HG03066 (cell line): ENCODE data around the gene REEP1.
A peak's percentile ranks its signal among the peaks of the same experiment; 100 is the strongest.
"Not testable (repeated sequence)": the region's sequence is repeated elsewhere in the genome, so short reads cannot be mapped to it uniquely, and the experiment has no call there.

Source experiments
- ATAC-seq: cut with Tn5 transposase; IDR thresholded peaks from one replicate; pipeline ENCODE4 v1.9.1; 2021; ENCODE audit warnings: low read depth; ENCODE audit not compliant: unreplicated experiment

Gene REEP1

DNA sequence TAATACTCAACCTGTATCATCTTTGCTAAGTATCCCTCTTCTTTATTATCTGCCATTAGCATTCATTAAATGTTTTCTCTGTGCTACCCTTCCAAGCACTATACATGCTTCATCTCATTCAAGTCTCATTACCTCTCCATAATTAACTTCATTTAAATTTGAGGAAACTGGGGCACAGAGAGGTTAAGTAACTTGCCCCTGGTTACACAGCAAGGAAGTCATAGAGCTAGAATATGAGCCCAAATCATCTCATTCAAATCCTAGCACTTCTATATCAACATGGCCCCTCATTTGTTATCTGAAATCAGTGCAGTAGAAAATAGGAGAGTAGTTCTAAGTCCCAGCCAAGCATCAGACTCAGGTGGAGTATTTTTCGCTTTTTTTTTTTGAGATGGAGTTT is 133.8 kb downstream of the REEP1 start:
- ATAC-seq: no peak

DNA sequence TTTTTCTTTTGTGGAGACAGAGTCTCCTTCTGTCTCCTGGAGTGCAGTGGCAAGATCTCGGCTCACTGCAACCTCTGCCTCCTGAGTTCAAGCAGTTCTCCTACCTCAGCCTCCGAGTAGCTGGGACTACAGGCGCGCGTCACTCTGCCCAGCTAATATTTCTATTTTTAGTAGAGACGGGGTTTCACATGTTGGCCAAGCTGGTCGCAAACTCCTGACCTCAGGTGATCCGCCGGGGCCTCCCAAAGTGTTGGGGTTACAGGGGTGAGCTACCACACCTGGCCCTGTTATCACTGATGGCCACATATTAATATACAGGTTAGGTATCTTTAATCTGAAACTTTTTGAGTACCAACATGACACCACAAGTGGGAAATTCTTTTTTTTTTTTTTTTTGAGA is 134.7 kb downstream of the REEP1 start:
- ATAC-seq: no peak

DNA sequence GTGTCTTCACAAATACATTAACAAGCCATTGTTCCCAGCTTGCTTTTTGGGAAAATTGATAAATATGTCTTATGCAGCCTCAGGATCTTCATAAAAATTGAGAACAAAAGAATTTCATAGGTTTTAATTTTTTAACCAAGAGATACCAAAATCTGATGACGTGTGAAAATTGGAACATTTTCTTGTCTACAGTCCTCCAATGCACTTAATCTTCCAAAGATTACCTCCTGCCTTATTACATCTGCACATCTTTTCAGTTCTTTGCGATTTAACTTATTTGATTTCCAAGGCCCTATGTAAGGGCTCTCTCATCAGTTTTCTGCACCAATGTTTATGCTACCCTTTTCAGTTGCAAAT is 135.1 kb downstream of the REEP1 start:
- no peak for ATAC-seq

DNA sequence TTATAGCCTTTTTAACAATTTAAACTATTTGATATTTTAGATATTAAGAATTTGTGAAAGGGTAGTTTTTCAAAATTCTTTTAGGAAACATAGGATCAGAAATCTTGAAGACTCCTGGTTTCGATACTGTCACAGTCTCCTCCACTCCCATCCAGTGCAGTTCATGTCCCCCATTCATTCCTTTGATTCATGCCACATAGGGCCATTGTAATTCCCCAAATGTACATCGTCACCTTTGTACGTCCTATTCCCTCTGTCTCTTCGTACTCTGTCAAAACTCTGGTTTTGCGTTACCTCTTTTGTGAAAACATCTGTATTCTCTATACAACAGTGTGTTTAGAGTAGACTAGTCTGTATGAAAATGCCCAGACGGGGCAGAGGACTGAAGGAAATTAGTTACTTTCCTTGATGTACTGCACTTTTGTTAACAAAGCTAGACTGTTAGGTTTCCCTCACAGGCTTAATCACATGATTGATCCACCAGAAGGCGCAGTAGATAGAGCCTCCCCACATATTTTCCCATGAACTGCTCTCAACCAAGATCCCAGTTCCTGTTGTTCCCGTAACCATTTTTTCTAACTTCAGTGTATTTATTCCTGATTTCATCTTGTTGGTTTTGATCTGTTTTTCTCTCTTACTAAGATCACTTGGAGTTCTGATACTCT is 135.6 kb downstream of the REEP1 start:
- ATAC-seq: no peak

DNA sequence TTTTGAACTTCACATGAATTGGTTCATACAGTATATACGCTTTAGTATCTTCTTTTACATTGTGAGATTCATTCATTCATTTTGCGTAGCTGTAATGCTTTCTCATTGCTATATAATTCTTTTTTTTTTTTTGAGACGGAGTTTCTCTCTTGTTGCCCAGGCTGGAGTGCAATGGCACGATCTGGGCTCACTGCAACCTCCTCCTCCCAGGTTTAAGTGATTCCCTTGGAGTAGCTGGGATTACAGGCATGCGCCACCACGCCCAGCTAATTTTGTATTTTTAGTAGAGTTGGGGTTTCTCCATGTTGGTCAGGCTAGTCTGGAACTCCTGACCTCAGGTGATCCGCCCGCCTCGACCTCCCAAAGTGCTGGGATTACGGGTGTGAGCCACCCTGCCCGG is 136.9 kb downstream of the REEP1 start:
- not testable (repeated sequence) for ATAC-seq

DNA sequence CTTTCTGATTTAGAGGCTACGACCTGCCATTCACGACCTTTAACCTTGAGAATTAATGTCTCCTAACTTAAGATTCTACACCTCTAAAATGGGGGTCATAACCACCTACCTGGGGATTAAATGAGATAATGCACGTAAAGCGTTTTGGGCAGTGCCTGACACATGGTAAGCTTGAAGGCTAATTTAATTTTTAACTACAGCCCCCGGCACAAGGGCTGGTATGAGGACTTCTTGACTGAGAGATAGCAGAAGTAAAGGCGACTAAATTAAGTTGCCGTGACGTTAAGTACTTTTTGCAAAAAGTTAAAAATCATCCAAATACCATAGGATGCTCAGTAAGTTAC is 137.6 kb downstream of the REEP1 start:
- ATAC-seq: no peak

DNA sequence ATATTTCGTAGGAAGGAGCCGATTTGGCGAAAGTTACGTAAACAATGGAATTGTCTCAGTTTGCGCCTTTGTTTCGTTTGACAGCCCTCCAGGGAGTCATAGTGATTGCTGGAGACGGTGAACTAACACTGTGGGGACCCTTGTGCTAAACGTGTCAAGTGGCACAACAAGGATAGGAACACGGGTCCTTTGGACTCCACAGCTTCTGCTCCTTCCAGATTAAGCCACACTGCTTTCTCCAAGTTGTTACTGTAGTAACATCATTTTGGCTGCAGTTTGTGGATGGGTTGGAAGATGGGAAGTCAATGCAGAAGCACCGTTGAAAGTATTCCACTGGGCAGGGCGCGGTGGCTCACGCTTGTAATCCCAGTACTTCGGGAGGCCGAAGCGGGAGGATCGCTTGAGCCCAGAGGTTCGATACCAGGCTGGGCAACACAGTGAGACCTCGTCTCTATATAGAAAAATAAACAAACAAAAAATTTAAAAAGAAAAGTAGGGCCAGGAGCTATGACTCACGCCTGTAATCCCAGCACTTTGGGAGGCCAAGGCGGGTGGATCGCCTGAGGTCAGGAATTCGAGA is 141.5 kb downstream of the REEP1 start:
- ATAC-seq: no peak

DNA sequence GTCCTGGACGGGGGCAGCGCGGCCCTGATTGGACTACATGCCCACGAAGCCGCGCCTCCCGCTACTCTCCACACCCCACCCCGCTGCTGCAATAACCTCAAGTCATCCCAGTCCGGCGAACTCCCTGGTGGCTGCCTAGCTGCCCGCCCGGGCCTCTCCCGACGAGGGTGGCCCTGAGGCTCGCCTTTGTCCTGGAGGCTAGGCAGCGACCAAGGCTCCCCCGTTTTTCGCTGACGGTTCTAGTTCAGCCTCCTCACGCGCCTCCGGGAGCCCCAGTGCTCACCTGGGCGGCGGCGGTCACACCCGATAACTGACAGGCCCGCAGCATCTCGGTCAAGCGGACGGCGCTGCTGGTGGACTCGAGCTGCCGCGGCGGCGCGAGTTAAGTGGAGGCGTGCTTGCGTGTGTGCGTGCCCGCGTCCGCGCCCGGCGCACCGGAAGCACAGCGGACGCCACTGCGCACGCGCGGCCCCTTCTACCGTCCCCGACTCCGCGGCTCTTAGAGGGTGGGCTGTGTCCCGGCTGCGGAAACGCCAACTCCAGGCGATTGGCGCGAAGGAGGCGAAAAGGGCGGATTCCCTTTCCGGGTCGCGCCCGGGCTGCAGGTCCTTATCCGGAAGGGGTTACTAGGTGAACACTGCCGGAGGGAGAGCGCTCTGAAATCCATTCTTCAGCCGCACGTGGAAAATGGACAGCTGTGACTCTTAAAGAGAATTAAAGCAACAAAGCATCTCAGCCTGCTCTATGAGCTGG is 142.2 kb downstream of the REEP1 start, which contains the start of gene IMMT:
TSS of gene IMMT (minus strand) at position 408 of the 753 bp plus-strand sequence. CDS start at position 328, 80 bp downstream.
- ATAC-seq: peak; percentile 87

DNA sequence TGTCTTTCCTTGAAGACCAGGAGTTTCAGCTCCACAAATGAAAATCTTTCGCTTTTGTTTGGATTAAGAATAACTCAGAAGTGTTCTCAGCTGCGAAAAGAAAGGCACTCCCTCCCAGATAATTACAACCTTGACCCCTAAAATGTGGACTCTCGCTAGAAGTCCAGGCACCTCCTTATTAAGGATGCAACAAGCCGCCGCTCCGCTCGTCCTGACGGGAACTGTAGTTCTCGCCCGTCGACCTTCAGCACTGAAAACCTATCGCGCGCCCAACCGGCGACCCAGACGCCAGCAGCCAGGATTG is 142.7 kb downstream of the REEP1 start:
- no peak for ATAC-seq

DNA sequence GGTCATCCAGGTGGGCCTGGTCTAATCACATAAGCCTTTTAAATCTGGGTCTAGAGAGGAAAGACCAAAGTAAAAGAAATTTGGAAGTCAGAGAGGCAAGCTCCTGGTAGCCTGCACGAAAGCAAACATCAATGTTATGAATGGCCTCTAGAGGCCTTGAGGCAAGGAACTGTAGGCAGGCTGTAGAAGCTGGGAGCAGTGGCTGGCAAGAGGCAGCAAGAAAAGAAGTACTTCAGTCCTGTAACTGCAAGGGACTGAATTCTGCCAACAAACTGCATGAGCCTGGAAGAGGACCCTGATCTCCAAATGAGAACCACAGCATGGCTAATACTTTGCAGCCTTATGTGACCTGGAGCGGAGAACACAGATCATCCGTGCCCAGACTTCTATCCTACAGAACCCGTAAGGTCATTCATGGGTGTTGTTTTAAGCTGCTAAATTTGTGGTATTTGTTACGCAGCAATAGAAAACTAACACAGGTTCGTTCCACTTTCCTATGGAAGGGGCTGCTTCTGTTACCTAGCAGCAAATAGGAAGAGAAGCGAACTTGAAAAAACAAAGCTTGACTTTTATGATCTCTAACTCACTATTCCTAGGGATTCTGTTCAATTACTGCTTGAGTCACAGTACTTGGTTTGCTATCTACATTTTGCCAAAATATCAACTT is 143.4 kb downstream of the REEP1 start:
- no peak for ATAC-seq

DNA sequence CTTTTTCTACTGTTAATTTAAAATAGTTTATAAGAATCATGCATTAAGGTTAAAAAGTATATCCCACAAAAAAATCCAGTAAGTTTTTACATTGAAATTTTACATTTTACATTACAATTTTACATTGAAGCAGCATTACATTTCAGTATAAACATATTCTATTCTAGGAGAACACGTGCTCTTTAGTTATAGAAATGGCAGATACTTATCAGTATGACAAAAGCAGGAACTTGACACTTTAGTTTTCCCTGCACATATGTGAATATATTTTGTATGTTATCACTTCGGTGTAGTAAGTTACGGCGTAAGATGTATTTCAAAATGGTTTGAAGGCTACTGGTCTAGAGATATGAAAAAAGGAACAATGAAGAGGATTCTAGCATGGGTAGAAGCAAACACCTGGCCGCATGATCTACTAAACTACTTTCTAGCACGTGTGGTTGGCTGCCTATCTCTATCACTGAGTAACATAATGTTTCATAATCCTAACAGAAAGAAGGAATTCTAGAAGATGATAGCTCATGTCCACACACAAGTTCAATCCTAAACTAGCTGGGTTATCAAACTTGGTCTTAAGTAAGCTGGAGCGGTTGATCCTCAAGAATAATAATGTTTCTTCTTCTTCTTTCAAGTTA is 147.5 kb downstream of the REEP1 start:
- no peak for ATAC-seq

DNA sequence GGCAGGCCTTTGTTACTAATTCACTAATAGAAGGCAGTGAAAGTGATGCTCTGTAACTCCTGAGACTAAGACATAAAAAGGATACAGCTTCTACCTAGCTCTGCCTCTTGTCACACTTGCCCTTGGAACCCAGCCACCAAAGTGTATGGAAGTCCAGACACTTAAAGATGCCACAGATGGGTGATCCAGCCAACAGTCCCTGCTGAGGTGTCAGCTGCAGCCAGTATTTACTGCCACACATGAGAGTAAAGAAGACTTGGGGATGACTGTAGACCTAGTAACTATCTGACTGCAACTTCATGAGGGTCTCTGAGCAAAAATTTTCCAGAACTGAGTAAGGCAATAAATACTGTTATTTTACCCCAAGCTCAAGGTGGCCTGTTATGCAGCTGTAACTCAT is 151.0 kb downstream of the REEP1 start:
- no peak for ATAC-seq

DNA sequence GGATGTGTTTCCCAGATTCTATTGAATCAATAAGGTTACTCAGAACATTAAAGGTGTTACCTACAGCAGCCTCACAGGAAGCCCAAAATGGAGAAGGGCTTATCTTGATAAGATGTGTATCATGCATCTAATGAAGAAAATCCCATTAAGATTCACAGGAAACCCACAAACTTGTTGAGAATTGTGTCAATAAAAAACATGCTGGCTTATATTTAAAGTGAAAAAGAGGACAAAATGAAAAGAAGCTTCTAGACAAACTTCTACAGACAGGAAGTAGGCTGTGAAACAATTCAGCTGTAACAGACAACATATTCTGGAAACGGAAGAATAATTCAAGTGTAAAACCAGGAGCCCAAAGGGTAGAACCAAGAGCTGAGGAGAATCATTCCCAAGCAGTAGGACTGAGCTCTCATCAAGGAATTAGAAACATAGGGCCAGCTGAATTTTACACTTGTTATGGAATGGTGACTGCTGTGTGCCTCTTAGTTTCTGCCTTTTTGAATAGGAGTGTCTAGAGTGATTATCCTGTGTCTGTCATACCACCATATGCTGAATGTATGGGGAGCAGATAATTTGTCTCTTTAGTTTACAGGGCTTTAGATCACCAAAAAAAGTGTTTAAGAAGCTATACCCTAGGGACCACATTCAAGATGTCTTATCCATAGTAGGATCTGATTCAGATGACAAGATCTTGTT is 151.8 kb downstream of the REEP1 start:
- ATAC-seq: no peak

DNA sequence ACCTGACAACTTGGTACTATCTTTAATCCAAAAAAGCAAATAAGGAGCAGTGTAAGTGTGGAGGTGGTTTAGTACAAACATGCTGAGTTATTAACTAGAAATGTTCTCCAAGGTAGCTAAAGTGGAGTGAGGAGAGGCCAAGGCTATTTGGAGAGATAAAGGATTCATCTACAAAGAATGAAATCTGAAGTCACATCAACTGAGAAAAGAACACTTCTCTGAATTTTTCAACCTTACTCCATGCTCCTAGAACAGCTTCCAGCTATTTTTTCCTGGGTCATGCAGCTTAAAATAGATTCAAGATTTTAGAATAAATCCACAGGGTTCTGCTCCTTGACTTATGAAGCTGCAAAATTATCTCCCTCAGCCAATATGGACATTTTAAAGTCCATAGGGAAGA is 160.8 kb downstream of the REEP1 start:
- no peak for ATAC-seq

DNA sequence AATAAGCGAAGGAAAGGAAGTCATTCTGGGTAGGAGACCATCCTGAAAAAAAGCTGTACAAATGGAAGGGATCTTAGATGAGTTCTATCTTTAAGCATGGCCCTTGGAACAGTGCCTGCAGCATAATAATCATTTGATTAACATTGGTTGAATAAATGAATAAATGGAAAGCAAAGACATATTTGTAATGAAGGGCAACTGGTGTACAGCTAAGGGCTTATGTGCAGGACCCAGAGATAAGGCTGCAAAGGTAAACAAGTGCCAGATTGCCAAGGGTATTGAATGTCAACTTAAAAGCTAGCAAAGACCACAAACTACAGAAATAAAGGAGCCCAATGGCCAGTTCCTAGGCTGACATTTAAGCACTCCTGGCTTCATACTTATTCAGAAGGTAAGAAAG is 161.6 kb downstream of the REEP1 start:
- no peak for ATAC-seq

DNA sequence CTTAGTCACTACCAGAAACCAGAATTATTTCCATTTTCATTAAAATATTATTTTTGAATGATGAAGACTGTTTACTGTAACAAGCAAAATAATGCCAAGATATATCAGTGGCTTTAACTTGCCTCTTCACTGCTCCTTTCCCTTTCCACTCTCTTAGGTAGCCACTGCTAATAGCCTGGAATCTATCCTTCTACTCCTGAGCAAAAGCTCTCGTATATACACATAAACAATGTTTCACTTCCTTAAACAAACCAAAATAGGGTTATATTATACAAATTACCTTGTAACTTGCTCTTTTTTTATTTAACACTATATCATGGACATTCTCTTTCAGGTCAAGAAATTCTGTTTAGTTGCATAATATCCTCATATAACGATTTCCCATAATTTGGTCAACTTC is 163.0 kb downstream of the REEP1 start:
- no peak for ATAC-seq

DNA sequence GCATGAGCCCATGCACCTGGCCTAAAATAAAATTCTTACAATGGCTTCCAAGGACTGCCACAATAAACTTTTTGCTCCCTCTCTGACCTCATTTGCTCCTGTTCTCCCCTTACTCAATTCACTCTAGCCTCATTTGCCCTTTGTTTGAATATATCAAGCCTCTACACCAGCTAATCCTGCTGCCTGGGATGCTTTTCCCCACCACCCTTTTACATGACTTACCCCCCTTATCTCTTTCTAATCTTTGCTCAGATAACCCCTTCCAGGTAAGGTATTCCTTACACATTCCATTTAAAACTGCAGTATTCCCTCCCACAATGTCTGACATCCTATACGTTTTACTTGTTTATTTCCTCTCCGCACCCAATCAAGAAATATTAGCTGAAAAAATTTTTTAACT is 164.8 kb downstream of the REEP1 start:
- ATAC-seq: no peak

DNA sequence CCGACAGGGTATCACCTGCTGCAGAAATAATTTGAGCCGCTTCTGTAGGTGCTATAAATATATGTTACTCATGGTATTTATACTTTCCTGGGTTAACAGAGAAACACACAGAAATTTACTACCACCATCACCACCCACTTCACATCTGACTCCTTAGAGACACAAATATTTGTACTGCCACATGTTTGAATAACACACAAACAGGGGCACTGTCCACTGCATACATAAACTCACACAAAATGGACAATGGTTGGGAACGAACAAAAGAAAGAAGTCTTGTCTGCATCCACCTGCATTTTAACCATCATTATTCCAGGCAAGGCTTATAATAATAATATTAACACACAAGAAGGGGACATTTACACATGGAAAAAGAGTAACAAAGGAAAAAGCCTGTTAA is 166.1 kb downstream of the REEP1 start:
- no peak for ATAC-seq

DNA sequence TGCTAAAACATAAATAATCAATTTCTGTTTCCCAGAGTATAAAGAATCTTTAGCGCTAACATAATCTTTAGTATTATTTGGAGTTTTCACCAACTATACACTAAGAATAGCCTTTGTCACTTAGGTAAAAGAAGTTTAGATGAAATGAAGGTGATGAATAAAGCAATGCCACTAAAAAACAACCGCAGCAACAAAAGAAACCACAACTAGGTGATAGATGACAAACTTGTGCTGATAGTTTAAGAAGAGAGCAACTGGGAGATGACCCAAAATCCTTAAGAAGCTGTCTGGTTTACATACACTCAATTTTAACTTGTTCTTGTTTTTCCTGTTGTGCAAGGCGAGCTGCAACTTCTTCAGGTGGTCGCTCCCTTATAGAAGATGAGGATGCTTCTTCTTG is 167.0 kb downstream of the REEP1 start:
- ATAC-seq: no peak
